Measurements from ENCODE around the gene GARIN5B. TPM values are rescaled to one million over a fixed set of nuclear protein-coding genes. Genes with fewer than 3 reads are reported as not detected.
"Not testable (repeated sequence)": the region's sequence is repeated elsewhere in the genome, so short reads cannot be mapped to it uniquely, and the experiment has no call there.

The GARIN5B gene
- not detected for total RNA-seq

GRCh38 chr19:55362990-55363716 lies at the start of gene GARIN5B:
Gene GARIN5B, minus strand, starts transcription at chr19:55363260. Its CDS starts 194 bp downstream, at chr19:55363066.
- Histone ChIP-seq H3K9me3 (no peaks in the 10 kb centered on the region), H3K27me3 (no peaks in the 10 kb centered on the region), H3K4me1 (no peaks in the 10 kb centered on the region), H3K4me3 (replicated peaks in 1 of 3) (no peak within 1 kb of the TSS), H3K27ac (no peak within 1 kb of the TSS), H3K36me3 (no peaks in the 10 kb centered on the region)
- 58 to 71% methylated on average over 7 to 20 of the region's 27 CpGs for WGBS, 2 donors
- intact Hi-C loops (cut with DNase I) = no loop called here
- DNase-seq = no peak
- TF ChIP-seq CTCF (IDR thresholded peaks at IDR 0.05) (no peak), POLR2A (IDR thresholded peaks at IDR 0.05) (no peak)

- Histone ChIP-seq H3K36me3 (no peaks in the 10 kb centered on the region), H3K9me3 (no peaks in the 10 kb centered on the region), H3K27me3 (no peaks in the 10 kb centered on the region), H3K27ac (no peak overlapping the region), H3K4me3 (replicated peaks in 1 of 3) (no peak overlapping the region), H3K4me1 (peaks cover 14 to 18% of the 10 kb centered on the region in 2 donors)
- WGBS, 2 donors = 95 to 98% methylated on average over 2 of the region's 2 CpGs
- TF ChIP-seq POLR2A (IDR thresholded peaks at IDR 0.05) = no peak
- TF ChIP-seq CTCF (IDR thresholded peaks at IDR 0.05) = no peak
- intact Hi-C loops (cut with DNase I) = no loop called here
- DNase-seq = no peak
These were observed 47.1 kb upstream of the GARIN5B start for GRCh38 chr19:55410168-55410567.

DNA sequence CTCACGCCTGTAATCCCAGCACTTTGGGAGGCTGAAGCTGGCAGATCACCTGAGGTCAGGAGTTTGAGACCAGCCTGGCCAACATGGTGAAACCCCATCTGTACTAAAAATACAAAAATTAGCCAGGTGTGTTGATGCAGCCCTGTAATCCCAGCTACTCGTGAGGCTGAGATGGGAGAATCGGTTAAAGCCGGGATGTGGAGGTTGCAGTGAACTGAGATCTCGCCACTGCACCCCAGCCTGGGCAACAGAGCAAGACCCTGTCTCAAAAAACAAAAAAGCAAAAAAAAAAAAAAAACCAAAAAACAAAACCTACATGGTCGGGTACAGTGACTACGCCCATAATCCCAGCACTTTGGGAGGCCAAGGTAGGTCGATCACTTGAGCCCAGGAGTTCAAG lies 46.1 kb upstream of the GARIN5B start:
- H3K36me3 ChIP-seq; DNase-seq; H3K4me3 ChIP-seq (replicated peaks in 1 of 3); H3K9me3 ChIP-seq; intact Hi-C loops (cut with DNase I); H3K27ac ChIP-seq; H3K27me3 ChIP-seq: not testable (repeated sequence)
- 92 to 97% methylated on average over 8 of the region's 8 CpGs for WGBS, 2 donors
- H3K4me1 ChIP-seq = peaks cover 14 to 18% of the 10 kb centered on the region in 2 donors

GRCh38 chr19:55408533-55408872 lies 45.4 kb upstream of the GARIN5B start:
- no peaks in the 10 kb centered on the region for H3K9me3 ChIP-seq
- WGBS, 2 donors = 73 to 76% methylated on average over 9 of the region's 9 CpGs
- H3K4me1 ChIP-seq = peaks cover 14 to 18% of the 10 kb centered on the region in 2 donors
- peaks cover 0 to 5% of the 10 kb centered on the region in 2 donors for H3K36me3 ChIP-seq
- peak in 1 of 2 donors; percentile 22 for TF ChIP-seq POLR2A (IDR thresholded peaks at IDR 0.05)
- TF ChIP-seq CTCF (IDR thresholded peaks at IDR 0.05) = no peak
- DNase-seq = no peak
- peak overlapping the region in 2 of 3 donors; percentile 44 to 92 for H3K4me3 ChIP-seq (replicated peaks in 1 of 3)
- no peaks in the 10 kb centered on the region for H3K27me3 ChIP-seq
- intact Hi-C loops (cut with DNase I) = no loop called here
- peak overlapping the region; percentile 91 to 99 (median 94) for H3K27ac ChIP-seq

DNA sequence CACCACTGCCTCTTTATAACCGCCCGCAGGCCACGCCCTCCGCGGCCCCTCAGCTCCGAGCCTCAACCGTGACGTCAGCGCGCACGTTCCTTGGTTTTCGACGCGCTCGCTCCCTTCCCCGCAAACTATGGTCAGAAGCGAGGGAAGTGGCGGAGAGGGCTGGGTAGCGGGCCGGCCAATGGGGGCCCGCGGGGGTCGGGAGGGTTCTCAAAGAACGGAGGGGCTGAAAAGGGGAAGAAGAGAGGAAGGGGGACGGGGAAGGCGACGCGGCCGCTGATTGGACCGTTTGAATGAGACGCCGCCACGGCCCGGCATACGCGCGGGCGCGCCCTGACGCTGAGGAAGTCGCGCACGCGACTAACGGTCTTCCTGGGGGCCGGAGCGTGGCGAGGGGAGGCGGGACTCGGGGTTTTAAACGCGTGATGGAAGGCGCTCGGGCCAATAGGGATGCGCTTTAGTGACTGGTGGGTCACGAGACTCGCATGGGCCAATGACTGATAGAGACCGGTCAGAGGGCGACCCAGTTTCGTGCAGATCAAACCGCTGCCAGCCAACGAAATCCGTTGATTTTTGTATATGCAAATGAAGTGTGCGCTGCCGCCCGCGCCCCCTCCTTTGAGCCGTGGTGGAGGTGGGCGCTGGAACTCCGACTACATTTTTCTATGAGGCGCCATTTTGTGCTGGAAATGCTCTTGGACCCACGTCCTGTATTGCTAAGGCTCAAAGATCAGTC lies 44.9 kb upstream of the GARIN5B start:
- WGBS, 2 donors = 1 to 2% methylated on average over 56 to 71 of the region's 72 CpGs
- intact Hi-C loops (cut with DNase I) = no loop called here
- peak overlapping the region; percentile 69 to 93 (median 92) for H3K4me3 ChIP-seq (replicated peaks in 1 of 3)
- peak; percentile 99 for DNase-seq
- peak overlapping the region; percentile 94 to 100 (median 99) for H3K27ac ChIP-seq
- H3K9me3 ChIP-seq = no peaks in the 10 kb centered on the region
- no peaks in the 10 kb centered on the region for H3K27me3 ChIP-seq
- H3K4me1 ChIP-seq = peaks cover 14 to 18% of the 10 kb centered on the region in 2 donors
- TF ChIP-seq POLR2A (IDR thresholded peaks at IDR 0.05) (no peak), CTCF (IDR thresholded peaks at IDR 0.05) (no peak)
- peaks cover 0 to 10% of the 10 kb centered on the region in 2 donors for H3K36me3 ChIP-seq
